AG20443 (cell line): Measurements from ENCODE around the gene ACACA.

Source experiments
- DNase-seq: peaks from one replicate; pipeline ENCODE4 v3.0.0; 2012; ENCODE audit warnings: low spot score, mixed read lengths

Gene ACACA

GRCh38 chr17:37231887-37232286, 174.7 kb downstream of the ACACA start:
- no peak for DNase-seq

GRCh38 chr17:37230633-37231032, 176.0 kb downstream of the ACACA start:
- DNase-seq, result no peak

DNA sequence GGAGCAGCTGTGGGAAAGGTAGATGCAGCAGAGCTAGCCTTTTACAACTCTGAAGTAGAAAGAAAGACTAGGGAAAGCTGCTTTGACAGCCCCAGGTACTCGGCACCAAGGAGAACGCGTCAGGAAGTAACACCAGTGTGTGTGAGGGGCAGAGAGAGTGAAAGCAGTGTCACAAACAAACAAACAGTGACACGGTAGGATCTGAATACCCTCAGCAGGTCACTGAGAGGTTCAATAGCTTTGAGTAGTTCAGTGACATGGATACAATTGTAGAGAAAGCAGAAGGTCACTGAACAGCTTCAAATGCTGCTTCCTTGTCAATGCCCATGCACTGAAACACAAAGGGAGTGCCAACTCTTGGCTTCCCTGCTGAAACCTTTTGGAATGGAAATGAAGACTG, 181.2 kb downstream of the ACACA start:
- no peak for DNase-seq

DNA sequence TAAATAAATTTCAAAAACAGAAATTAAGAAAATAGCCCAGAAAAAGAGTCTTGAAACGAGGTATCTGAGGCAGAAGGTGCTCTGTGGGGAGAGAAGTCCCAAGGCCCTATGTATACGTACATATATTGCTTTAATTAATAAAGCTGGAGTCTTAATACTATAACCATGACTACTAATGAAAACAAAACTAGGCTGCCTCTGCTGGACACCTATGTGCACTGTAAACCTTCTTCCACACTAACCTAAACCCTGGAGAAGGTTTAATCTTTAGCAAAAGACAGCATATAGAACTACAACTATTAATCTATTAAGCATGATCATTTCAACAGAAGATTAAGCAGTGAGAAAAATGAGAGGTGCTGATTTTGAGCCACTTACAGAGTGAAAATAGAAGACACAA, 184.8 kb downstream of the ACACA start:
- no peak for DNase-seq

DNA sequence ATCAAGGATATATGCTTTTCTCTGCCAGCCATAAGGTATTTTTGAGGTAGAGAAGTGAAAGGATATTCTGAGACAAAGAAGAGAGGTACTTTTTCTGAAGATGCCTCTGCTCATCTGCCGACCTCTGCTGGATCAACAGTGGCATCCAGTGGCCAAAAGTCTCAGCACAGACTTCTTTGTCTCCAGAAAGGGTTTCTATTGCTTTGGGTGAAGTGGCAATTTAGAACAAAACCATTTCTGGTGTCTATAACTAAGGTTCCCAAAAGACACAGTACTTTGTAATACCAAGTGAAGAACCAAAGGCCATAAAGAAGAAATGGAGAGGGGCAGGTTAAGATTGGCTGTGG, 186.1 kb downstream of the ACACA start:
- peak; percentile 51 for DNase-seq

DNA sequence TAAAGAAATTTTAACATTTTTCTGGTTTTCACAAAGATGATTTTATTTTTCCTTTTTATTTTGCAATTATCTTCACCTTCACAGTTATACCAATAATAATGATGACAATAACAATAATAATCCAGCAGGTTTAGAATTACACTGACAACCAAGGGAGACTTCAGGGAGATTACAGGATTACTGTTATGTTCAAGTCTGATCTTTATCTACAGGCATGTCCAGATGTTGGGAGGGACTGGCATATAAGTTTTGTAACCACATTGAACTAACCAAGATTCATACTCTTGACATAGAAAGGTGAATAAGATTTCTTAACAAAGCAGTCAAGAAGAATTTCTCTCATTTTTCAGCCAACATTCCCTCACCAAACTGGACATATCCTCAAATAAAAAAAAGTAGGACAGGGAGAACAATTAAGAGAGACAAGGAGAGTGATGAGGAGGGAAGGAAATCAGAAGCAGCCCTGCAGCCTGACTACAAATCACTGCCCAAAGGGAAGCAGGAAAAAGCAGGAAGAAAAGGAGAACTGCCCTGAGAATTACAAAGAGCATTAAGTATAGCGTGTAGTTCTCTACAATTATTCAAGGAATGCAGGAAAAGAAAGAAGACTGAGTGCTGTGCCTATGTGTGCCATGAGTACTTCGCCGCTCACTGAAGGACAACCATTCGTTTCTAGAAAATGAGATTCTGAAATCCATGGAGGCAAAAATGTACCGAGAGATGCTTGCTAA, 186.6 kb downstream of the ACACA start:
- DNase-seq, result no peak

- no peak for DNase-seq
Measured at GRCh38 chr17:37218849-37219248, 187.8 kb downstream of the ACACA start.

DNA sequence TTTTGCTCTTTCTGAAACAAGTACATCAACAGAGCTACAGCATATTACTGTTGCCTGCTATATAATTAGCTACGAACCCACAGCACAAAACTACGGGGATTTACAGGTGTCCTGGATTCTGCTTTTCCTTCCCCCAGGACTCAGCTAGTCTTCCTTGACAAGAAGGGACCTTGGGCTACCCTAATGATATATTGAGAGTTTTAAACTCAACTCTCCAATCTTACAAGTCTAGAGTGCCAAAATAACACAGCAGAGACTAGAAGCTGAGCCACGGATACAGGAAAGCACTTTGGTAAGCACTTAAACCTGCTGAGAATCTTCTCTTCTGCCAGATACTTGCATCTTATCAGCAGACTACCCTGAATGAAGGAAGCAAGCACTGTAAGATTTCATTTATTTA, 192.2 kb downstream of the ACACA start:
- no peak for DNase-seq

DNA sequence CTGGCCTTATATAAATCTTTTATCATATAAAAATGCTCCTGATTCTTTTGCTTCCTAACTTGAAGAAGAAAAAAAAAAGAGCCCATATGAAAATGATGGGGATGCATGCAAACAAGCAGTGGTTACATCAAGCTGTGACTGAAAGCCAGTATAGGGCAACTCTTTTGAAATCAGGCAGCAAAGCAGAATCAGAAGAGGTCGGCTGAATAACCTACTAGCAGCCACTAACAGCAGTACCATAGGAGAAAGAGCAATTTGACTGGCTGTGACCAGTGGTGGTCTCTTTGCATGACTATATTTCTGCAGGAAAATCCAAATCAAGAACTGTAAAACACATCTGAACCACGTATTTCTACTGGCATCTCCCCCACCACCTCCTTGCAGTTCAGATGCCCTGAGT, 192.7 kb downstream of the ACACA start:
- DNase-seq, result no peak

- no peak for DNase-seq
Measured at GRCh38 chr17:37212179-37212578, 194.5 kb downstream of the ACACA start.

DNA sequence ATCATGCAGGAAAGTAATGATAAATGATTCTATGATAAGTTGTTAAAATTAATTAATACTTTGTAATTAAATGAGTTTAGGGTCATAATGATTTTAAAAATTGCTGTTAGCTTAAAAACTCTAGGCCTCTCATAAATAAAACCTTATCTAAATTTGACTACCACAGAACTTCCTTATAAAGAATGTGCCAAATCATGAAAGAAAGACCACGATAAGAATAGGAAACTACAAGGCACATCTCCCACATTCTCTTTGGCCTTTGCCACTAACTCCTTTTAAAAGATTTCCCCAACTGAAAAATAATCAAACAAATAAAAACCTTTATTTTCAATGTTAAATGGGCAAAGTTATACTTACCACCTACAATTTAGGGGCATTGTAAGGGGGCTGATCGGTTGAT, 195.5 kb downstream of the ACACA start:
- DNase-seq, result no peak

DNA sequence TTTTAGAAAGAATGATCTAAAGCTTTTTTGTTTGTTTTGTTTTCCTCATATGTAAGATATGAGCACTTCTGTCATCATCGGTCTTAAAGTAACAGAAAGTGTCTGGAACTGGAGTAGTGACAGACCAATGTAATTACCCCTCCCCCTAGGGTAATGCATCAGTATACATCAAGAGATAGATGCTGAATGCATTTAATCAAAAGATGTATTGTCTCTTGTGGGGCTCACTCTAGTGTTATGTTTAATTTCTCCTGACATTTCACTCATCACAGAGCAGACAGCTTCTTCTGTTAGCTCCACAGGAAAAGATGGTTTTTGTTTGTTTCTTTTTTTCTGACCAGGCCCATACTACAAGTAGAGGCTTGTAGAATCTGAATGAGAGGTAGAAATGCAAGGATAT, 199.5 kb downstream of the ACACA start:
- DNase-seq, result no peak

GRCh38 chr17:37206299-37206698, 200.3 kb downstream of the ACACA start:
- no peak for DNase-seq

- DNase-seq, result no peak
Measured at GRCh38 chr17:37200497-37200896, 206.1 kb downstream of the ACACA start.

DNA sequence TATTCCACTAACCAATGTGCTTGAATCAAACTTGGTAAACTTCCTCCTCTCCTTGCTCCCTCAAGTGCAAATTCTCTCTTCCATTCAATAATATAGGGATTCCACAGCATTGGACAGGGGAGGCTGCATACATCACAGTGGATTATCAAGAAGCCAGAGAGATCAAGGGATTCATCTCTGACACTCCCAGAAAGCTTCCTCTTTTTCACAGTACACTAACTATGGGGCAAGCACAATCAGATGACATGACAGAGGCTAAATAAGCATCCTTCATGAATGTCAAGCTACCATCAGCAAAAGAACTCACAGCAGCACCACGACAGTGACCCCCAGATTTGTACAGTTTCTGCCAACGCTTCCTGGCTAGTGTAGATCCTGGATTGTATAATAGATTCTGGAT, 209.3 kb downstream of the ACACA start:
- no peak for DNase-seq

- DNase-seq, result no peak
Measured at GRCh38 chr17:37194208-37194607, 212.4 kb downstream of the ACACA start.

DNA sequence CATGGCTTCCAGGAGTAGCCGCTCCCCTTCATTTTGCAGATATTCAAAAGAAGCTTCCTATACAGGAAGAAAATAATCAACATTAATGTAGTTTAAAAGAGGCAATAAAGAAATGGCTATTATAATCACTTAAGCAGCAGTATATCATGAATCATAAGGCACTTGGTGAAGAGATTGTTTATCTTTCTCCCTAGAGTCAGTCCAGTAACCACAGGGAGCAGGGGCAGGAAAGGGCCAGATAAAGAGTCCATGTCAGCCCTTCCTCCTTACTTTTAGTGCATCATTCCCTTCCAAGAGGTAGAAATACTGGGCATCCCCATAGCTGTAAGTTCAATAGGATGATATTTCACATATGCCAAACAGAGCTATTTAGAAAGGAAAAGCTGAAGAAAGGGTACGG, 215.4 kb downstream of the ACACA start:
- DNase-seq, result no peak

GRCh38 chr17:37190493-37190892, 216.1 kb downstream of the ACACA start:
- DNase-seq, result no peak

GRCh38 chr17:37188157-37188556, 218.5 kb downstream of the ACACA start:
- no peak for DNase-seq

DNA sequence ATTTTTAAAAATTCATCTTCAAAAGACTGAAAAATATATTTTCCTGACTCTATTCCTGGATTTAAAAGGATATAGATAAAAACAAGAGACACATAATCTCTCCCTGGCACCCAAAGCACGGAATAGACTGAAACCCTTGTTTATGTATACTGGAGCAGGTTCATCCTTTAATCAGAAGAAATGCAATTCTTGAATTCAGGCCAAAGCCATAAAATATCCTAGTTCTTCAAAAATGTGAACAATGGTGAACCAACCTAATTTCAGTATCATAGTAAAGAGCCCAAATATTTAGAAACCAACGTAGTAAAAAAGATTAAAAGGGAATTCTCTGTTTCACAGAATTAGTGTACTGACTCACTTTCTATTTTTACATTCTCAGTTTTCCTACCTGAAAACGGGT, 219.4 kb downstream of the ACACA start:
- no peak for DNase-seq

GRCh38 chr17:37182786-37183465, 223.7 kb downstream of the ACACA start:
- no peak for DNase-seq

- DNase-seq, result no peak
Measured at GRCh38 chr17:37180376-37180775, 226.3 kb downstream of the ACACA start.

GRCh38 chr17:37179893-37180292, 226.7 kb downstream of the ACACA start:
- DNase-seq, result no peak

DNA sequence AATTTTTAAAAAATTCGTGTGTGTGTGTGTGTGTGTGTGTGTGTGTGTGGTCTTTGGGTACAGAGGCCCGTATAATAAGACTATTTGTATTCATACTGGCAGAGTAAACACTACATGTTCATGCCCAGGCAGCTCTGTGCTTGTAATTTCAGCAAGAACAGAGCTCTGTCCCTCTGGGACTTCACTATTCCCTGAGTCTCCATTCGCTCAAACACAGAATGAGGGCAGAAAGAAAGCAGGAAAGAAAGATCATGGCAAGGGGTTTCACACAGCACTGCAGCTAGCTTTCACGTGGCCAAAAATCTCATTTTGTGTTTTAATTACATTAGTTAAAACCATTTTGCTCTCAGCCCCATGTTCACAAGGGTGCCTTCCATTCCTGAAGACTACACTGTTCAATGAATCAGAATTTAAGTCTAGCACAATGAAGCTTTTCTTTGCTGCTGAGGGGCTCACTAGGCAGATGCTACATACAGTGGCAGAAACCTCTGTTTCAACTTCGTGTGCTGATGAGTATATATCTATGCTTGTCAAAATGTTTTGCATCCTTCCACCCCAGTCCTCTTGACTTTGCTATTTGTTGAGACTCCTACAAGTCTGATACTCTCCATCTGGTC, 229.3 kb downstream of the ACACA start:
- no peak for DNase-seq
